AG09309 (cell line): Measurements from ENCODE around the gene TBC1D22B.

Experiments used
- DNase-seq: peaks from one replicate; pipeline ENCODE4 v3.0.0-alpha.2; 2010; ENCODE audit warnings: low read depth
- H3K4me3 ChIP-seq: 2 replicates; pipeline ENCODE4 v1.5.1; 2011; ENCODE audit warnings: mild to moderate bottlenecking, low read depth, low read length, moderate library complexity; ENCODE audit not compliant: control insufficient read depth
- CTCF ChIP-seq: IDR thresholded peaks from 2 replicates; pipeline ENCODE4 v1.5.1; 2011; ENCODE audit warnings: mild to moderate bottlenecking, low read depth, low read length, inconsistent platforms; ENCODE audit not compliant: insufficient read depth, control insufficient read depth; ENCODE audit errors: missing control alignments

TBC1D22B gene

GRCh38 chr6:37243816-37244370, 13.7 kb upstream of the TBC1D22B start:
- H3K4me3 ChIP-seq = no peak overlapping the region
- TF ChIP-seq CTCF = no peak
- DNase-seq = no peak

- TF ChIP-seq CTCF = no peak
- H3K4me3 ChIP-seq = no peak overlapping the region
- DNase-seq = peak; percentile 100
These were observed 12.9 kb upstream of the TBC1D22B start for GRCh38 chr6:37244430-37245310.

GRCh38 chr6:37251211-37251780, 6.3 kb upstream of the TBC1D22B start:
- no peak overlapping the region for H3K4me3 ChIP-seq
- DNase-seq = no peak
- no peak for TF ChIP-seq CTCF

- DNase-seq = no peak
- TF ChIP-seq CTCF = no peak
- no peak overlapping the region for H3K4me3 ChIP-seq
These were observed 4.0 kb upstream of the TBC1D22B start for GRCh38 chr6:37253486-37254007.

- no peak for TF ChIP-seq CTCF
- no peak for DNase-seq
- H3K4me3 ChIP-seq = no peak overlapping the region
These were observed 2.7 kb upstream of the TBC1D22B start for GRCh38 chr6:37254881-37255280.

GRCh38 chr6:37256692-37257319, 766 bp upstream of the TBC1D22B start:
- peak overlapping the region; percentile 100 for H3K4me3 ChIP-seq
- TF ChIP-seq CTCF = no peak
- no peak for DNase-seq
